ENCODE measurements around the gene POC1A. TPM values are rescaled to one million over a fixed set of nuclear protein-coding genes. Genes with fewer than 3 reads are reported as not detected.

Gene POC1A
- total and polyA plus RNA-seq, 2 donors (not counting 3 experiments of a cell fraction or from before 2014, with no cell fraction given) = 14.8 to 19.4 TPM

- Histone ChIP-seq H3K27ac (ENCODE audit: insufficient read depth, low read depth, low read length) (no peak overlapping the region), H3K4me1 (ENCODE audit: control insufficient read depth, extremely low read depth, insufficient read depth, low read length) (no peaks in the 10 kb centered on the region), H3K4me2 (ENCODE audit: insufficient read depth, low read length) (no peak overlapping the region), H3K9me1 (replicated peaks; ENCODE audit: control insufficient read depth, extremely low read depth, insufficient read depth, low read length) (no peaks in the 10 kb centered on the region), H3K9me3 (replicated peaks; ENCODE audit: control insufficient read depth, insufficient read depth, low read length) (no peaks in the 10 kb centered on the region), H4K20me1 (replicated peaks; ENCODE audit: control insufficient read depth, extremely low read depth, insufficient read depth, low read length) (no peaks in the 10 kb centered on the region), H3K4me3 (replicated peaks in 1 of 3; ENCODE audit: insufficient read depth in 1 of 3, low read depth in 1 of 3, low read length in 3 of 3) (no peak overlapping the region), H3K36me3 (ENCODE audit: control insufficient read depth in 2 of 2, extremely low read depth in 1 of 2, insufficient read depth in 2 of 2, low read length in 2 of 2) (no peaks in the 10 kb centered on the region), H2AFZ (ENCODE audit: low read depth, low read length) (no peak overlapping the region), H3K27me3 (ENCODE audit: control insufficient read depth in 2 of 2, insufficient read depth in 2 of 2, low read length in 2 of 2) (no peaks in the 10 kb centered on the region), H3K79me2 (ENCODE audit: control insufficient read depth, insufficient read depth, low read length) (no peaks in the 10 kb centered on the region), H3K9ac (replicated peaks; ENCODE audit: extremely low read depth, insufficient read depth, low read length) (no peak overlapping the region)
- CTCF ChIA-PET = interaction anchor here (0.9 kb wide), 1 partner anchor 35 kb away, joined by 3 read pairs; no protein-coding TSS in a partner anchor
- POLR2A ChIA-PET = no interaction called here
- dilution Hi-C loops (cut with MboI; ENCODE audit: extremely low pct_ligation_motif_present, low sequenced_read_pairs) (no loop called here), intact Hi-C loops (cut with micrococcal nuclease) (no loop called here)
- no peak for FAIRE-seq
- DNase-seq (ENCODE audit: low read depth, low spot score) = no peak
- TF ChIP-seq POLR2A (IDR thresholded peaks at IDR 0.05; ENCODE audit: low read depth, low read length) (no peak), CTCF (IDR thresholded peaks at IDR 0.05; ENCODE audit: extremely low read depth in 1 of 2, insufficient read depth in 1 of 2, low read depth in 1 of 2, low read length in 2 of 2) (no peak), EZH2 (IDR thresholded peaks at IDR 0.05; ENCODE audit: borderline replicate concordance, low read depth, low read length, severe bottlenecking) (no peak), JUN (IDR thresholded peaks at IDR 0.05; ENCODE audit: borderline replicate concordance, insufficient read depth, insufficient read length, low read depth) (no peak), POLR2AphosphoS5 (IDR thresholded peaks at IDR 0.05; ENCODE audit: insufficient read depth, low read depth, low read length) (no peak), MYC (IDR thresholded peaks at IDR 0.05; ENCODE audit: low read depth, low read length) (no peak), MAX (IDR thresholded peaks at IDR 0.05; ENCODE audit: insufficient read depth, insufficient read length) (no peak)
- BruUV-seq (replicated peaks) = no TSS peak
Measured at GRCh38 chr3:52185311-52185710, 31.1 kb upstream of the POC1A start.

Data from endothelial cell of umbilical vein (primary cell).